Endothelial cell of hepatic sinusoid (primary cell): Measurements from ENCODE around the gene QPCT.
"Not testable (repeated sequence)": the region's sequence is repeated elsewhere in the genome, so short reads cannot be mapped to it uniquely, and the experiment has no call there.

Experiments used
- in situ Hi-C: cut with HindIII; loops from 2 replicates; pipeline ENCODE4 v1.10.0; 2017; ENCODE audit warnings: low sequenced_read_pairs

The QPCT gene

GRCh38 chr2:37344453-37345361 is at the start of gene QPCT:
TSS of gene QPCT (plus strand) at chr2:37344630. CDS start at chr2:37344732, 102 bp downstream.
- in situ Hi-C loops = no loop called here

GRCh38 chr2:37294858-37295257 is 49.6 kb upstream of the QPCT start:
- in situ Hi-C loops = not testable (repeated sequence)

GRCh38 chr2:37295469-37296073 is 48.9 kb upstream of the QPCT start:
- in situ Hi-C loops = no loop called here

- in situ Hi-C loops = no loop called here
Observed at GRCh38 chr2:37297632-37298031, 46.8 kb upstream of the QPCT start.

GRCh38 chr2:37300146-37300545 is 44.3 kb upstream of the QPCT start:
- in situ Hi-C loops = no loop called here

- in situ Hi-C loops = no loop called here
Observed at GRCh38 chr2:37300578-37300977, 43.9 kb upstream of the QPCT start.

GRCh38 chr2:37301408-37301807 is 43.0 kb upstream of the QPCT start:
- in situ Hi-C loops = no loop called here

DNA sequence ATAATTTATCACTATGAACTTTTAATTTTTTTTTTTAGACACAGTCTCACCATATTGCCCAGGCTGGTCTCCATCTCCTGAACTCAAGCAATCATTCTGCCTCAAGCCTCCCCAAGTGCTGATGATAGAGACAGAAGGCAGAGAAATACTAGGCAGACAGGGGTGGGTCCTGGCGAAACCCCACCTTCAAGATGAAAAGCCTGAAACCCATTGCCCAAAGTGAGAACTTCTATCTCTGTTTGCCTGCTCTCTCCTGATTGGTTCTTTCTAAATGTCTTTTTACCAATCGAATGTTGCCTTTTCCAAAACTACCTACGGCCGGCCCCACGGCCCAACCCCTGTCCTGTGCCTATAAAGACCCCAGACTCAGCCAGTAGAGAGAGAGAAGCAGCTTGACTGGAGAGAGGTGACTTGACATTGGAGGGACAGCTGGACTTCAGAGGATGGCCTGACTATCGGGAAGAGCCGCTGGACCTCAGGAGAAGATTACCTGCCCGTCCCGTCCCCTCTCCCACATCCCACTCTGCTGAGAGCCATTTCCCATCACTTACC is 41.7 kb upstream of the QPCT start:
- in situ Hi-C loops = no loop called here

GRCh38 chr2:37306024-37306423 is 38.4 kb upstream of the QPCT start:
- in situ Hi-C loops = no loop called here

- in situ Hi-C loops = no loop called here
Observed at GRCh38 chr2:37307500-37307899, 36.9 kb upstream of the QPCT start.

DNA sequence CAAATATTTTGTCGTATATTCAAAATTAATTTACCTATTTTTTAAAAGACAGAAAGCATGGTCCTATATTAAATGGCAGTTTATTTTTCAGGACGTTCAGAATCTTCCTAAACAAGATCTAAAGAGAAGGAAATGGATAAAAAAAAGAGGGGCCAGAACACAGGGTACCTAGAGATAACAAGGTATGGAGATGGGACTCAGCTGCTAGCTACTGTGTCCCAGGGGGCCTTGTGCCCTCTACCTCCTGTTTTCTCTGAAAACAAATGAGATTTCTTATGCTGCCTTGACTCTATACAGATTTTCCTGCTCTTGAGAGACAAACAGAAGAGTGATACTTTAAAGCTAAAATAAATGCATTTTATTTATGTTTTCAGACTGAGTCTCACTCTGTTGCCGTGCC is 29.1 kb upstream of the QPCT start:
- in situ Hi-C loops = no loop called here

- in situ Hi-C loops = no loop called here
Observed at GRCh38 chr2:37316181-37316580, 28.2 kb upstream of the QPCT start.

DNA sequence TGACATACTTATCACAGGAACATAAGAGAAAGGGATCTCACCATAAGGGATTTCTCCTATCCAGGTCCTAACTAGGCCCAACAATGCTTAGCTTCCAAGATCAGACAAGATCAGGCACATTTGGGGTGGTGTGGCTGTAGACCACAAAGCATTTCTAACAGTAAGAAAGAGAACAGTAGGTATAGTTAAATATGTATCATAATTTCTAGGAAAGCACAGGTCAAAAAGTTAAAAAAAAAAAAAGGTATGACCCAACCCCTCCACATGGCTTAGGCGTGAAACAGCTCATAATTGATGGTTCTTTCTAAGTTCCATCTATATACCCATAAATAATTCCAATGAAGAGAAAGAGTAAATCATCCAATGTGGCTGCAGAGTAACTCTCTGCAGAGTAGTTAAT is 26.7 kb upstream of the QPCT start:
- in situ Hi-C loops = no loop called here

DNA sequence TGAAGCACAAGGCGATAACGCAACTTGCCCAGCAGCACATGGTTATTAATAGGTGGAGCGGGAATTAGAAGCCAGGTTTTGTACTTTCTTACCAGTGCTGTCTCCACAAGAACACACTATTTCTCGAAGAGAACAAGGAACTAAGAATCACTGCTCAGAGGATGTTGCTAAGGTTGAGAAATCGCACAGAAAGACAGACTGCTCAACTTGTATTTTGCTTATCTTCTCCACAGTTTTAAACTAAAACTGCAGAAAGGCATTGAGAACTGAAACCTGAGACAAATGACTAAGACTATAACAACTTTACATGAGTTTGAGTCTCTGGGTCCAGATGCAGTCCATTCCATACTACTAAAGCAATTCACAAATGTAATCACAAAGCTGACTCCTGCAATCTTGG is 26.0 kb upstream of the QPCT start:
- in situ Hi-C loops = no loop called here

- in situ Hi-C loops = no loop called here
Observed at GRCh38 chr2:37319754-37320609, 24.4 kb upstream of the QPCT start.

DNA sequence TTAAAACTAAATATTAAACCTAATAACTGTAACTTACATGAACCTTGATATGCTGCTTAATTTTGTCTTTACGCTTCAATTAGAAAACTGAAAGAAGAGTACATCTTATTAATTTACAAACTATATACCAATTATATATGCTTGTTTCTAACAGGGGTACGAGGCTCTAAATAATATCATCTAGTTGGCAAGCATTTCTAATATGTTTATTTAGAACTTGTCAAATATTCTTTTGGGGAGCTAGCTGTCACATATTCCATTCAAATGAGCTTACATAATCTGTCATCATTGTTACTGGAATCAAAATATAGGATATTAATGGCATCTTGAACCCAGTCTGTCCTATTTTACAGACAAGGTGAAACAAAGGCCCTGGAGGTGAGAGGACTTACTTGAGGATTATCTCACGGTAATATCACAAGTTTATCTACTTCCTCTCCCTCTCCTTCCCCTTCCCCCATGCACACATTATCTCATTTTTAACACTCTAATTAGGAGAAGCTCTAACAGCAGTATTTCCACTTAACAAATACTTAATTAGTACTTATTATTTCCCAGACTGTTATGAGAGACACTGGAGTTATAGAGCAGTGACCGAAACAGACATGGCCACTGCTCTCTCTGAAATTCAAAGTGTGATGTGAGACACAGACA is 23.3 kb upstream of the QPCT start:
- in situ Hi-C loops = no loop called here

GRCh38 chr2:37322368-37322767 is 22.1 kb upstream of the QPCT start:
- in situ Hi-C loops = no loop called here

DNA sequence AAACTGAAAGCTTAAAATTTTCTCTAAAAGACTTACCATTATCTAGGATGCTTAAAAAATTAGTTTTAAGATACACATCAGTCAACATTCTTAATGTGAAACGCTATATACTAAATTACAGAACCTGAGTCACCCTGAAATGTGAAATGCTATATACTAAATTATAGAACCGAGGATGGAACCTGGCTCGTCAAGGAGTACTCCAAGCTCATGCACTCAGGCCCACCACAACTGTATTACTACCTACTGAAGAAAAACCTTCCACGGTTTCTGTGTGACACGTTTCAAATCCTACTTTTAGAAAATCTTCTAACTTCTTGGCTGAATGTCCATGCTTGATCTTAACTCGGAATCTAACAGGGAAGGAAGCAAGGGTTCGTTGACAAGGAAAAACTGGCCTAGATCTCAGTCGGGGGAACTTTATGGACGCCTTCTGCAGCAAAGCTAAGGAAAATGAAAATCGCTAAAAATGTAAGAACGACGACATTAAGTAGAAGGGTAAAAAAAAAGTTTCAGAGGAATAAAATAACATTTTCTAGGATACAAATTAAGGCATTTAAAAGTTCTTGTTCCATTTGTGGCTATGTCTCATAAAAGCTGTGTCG is 21.2 kb upstream of the QPCT start:
- in situ Hi-C loops = no loop called here

DNA sequence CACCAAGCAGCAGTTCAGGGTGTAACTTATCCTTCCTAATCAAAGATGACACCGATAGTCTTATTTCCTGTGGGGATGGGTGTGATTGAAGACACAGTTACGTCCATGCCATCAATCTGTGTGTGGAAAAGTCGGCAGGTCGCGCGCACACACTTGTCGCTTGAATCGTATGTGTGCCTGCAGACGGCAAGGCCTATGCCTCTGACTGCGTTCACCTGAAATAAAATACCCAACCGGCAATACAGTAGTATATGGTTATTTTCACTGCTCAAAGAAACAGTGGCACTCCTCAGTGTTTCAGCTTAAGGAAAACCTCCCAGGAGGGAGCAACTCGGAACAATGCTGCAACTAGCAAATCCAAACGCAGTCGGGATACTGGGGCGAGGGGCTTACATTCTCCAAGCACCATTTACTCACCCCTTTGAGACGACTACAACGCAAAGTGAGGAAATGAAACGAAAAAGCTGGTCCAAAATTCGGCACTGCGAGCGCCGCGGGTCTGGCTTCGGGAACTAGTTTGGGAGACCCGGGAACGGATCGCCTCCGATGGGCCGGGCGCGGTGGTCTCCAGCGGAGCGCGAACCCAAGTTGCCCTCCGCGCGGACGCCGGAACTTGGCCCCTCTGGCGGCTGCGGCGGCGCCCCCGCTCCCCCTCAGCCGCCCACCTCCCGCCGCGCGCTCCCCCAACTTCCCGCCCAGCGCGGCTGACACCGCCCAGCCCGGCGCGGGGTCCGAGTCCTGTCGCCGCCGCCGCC is 20.5 kb upstream of the QPCT start:
- in situ Hi-C loops = no loop called here

DNA sequence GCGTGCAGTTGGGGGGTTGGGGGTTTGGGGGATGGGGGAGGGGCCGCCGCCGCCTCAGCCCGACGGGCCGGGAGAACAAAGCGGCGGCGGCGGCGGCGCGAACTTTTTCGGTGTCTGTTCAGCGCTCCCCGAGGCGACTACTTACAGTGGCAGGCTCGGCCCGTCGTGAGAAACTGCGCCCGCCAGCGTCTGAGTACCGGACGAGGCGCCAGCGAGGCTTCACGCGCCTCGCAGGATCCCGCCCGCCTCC is 20.0 kb upstream of the QPCT start:
- in situ Hi-C loops = no loop called here
